ENCODE data around the gene TMEM138. TPM values are rescaled to one million over a fixed set of nuclear protein-coding genes. Genes with fewer than 3 reads are reported as not detected.

TMEM138 gene
- total and polyA plus RNA-seq, 4 donors, result 24.6 to 64.4 (median 49.6) TPM

DNA sequence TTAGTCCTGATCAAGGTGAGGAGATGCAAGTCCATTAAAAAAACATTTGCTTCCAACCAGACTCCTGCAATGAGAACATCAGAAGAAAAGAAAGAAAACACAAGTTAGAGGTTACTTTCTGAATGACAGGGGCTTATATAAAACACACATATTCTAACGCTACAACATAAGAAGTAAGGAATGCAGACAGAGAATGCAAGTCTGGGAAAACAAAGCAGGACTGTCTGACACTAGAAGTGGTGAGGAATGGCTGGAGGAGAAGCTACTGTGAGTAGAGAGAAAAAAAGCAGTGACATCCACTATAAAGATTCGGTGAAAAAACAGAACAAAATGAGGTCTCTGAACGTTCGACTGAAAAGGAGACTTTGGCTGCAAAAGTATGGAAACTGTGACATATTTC, 42.5 kb downstream of the TMEM138 start:
- Histone ChIP-seq H3K9ac (ENCODE audit: insufficient read depth in 1 of 2, low read length in 2 of 2) (no peak overlapping the region), H3K27me3 (ENCODE audit: control insufficient read depth in 3 of 3, insufficient read depth in 3 of 3, low read length in 2 of 3) (no peaks in the 10 kb centered on the region), H3K4me3 (no peak overlapping the region), H3K27ac (ENCODE audit: low read depth in 1 of 2, low read length in 1 of 2) (no peak overlapping the region), H3K9me3 (ENCODE audit: control insufficient read depth in 4 of 4, insufficient read depth in 3 of 4, low read length in 3 of 4) (no peaks in the 10 kb centered on the region), H3K4me1 (ENCODE audit: control insufficient read depth in 5 of 5, insufficient read depth in 5 of 5, low read length in 5 of 5) (no peaks in the 10 kb centered on the region), H3K36me3 (ENCODE audit: control insufficient read depth in 4 of 4, insufficient read depth in 4 of 4, low read length in 4 of 4) (peaks cover 24 to 57% (median 42%) of the 10 kb centered on the region in 4 donors)
- DNase-seq (no peak), ATAC-seq (ENCODE audit: insufficient read depth, low FRiP score) (no peak)
- TF ChIP-seq, protein P1, sequence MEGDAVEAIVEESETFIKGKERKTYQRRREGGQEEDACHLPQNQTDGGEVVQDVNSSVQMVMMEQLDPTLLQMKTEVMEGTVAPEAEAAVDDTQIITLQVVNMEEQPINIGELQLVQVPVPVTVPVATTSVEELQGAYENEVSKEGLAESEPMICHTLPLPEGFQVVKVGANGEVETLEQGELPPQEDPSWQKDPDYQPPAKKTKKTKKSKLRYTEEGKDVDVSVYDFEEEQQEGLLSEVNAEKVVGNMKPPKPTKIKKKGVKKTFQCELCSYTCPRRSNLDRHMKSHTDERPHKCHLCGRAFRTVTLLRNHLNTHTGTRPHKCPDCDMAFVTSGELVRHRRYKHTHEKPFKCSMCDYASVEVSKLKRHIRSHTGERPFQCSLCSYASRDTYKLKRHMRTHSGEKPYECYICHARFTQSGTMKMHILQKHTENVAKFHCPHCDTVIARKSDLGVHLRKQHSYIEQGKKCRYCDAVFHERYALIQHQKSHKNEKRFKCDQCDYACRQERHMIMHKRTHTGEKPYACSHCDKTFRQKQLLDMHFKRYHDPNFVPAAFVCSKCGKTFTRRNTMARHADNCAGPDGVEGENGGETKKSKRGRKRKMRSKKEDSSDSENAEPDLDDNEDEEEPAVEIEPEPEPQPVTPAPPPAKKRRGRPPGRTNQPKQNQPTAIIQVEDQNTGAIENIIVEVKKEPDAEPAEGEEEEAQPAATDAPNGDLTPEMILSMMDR (IDR thresholded peaks at IDR 0.05; ENCODE audit: control extremely low read depth, extremely low read depth), result no peak
- 90 to 91% methylated on average over 4 of the region's 4 CpGs for WGBS, 2 donors

DNA sequence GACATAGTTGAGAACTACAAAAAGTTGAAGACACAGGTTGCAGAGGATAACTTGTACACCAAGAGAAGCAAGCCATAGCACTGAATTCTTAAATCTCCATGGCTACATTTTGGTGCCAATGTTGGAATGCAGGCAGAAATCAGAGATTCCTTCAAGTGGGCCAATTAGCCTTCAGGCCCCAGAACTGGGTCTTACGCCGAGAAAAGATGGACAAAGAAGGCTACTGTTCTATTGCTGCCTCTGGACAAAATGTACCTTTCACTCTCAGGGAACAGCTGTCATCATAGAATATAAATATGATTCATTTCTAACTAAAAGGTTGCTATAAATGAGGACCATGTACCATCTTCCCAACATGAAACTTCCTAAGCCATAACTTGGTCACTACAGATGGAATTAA, 43.9 kb downstream of the TMEM138 start:
- Histone ChIP-seq H3K36me3 (ENCODE audit: control insufficient read depth in 4 of 4, insufficient read depth in 4 of 4, low read length in 4 of 4) (peaks cover 27 to 59% (median 50%) of the 10 kb centered on the region in 4 donors), H3K9me3 (ENCODE audit: control insufficient read depth in 4 of 4, insufficient read depth in 3 of 4, low read length in 3 of 4) (no peaks in the 10 kb centered on the region), H3K4me1 (ENCODE audit: control insufficient read depth in 5 of 5, insufficient read depth in 5 of 5, low read length in 5 of 5) (no peaks in the 10 kb centered on the region), H3K4me3 (no peak overlapping the region), H3K9ac (ENCODE audit: insufficient read depth in 1 of 2, low read length in 2 of 2) (no peak overlapping the region), H3K27me3 (ENCODE audit: control insufficient read depth in 3 of 3, insufficient read depth in 3 of 3, low read length in 2 of 3) (no peaks in the 10 kb centered on the region), H3K27ac (ENCODE audit: low read depth in 1 of 2, low read length in 1 of 2) (no peak overlapping the region)
- TF ChIP-seq, protein P1 (IDR thresholded peaks at IDR 0.05; ENCODE audit: control extremely low read depth, extremely low read depth), result no peak
- WGBS, 2 donors, result 98 to 100% methylated on average over 2 of the region's 2 CpGs
- DNase-seq, result no peak
- no peak for ATAC-seq (ENCODE audit: insufficient read depth, low FRiP score)

DNA sequence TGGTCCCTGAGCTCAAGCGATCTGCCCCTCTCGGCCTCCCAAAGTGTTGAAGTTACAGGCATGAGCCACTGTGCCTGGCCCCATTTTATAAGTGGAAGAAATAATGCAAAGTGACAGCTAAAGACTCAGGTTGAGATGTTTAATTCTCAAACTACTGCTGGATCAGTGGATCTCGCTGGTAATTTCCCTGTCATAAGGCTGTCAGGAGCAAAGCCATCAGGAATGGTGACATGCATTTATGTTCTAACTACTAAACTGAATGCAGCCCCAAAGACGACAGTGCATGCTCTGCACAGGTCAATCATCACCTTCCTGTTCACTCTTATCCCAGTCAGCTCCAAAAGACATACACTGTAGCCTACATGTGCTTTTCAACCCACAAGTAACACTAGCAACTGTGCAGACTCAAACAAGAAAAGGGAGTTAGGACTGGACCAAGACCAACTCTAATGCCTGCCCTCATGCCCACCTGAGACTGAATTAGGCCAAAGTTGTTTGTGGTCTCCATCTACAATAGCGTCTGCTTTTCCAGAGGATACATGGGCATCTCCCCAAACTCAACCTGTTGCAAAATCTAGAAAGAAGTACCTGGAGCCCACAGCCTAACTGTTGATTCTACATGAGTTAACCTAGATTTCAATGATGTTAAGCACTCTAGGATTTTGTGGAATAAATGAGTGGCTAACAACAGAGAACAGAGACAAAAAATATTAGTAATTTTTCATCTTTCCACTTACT, 45.0 kb downstream of the TMEM138 start:
- Histone ChIP-seq H3K9ac (ENCODE audit: insufficient read depth in 1 of 2, low read length in 2 of 2) (no peak overlapping the region), H3K9me3 (ENCODE audit: control insufficient read depth in 4 of 4, insufficient read depth in 3 of 4, low read length in 3 of 4) (no peaks in the 10 kb centered on the region), H3K4me1 (ENCODE audit: control insufficient read depth in 5 of 5, insufficient read depth in 5 of 5, low read length in 5 of 5) (no peaks in the 10 kb centered on the region), H3K27me3 (ENCODE audit: control insufficient read depth in 3 of 3, insufficient read depth in 3 of 3, low read length in 2 of 3) (no peaks in the 10 kb centered on the region), H3K36me3 (ENCODE audit: control insufficient read depth in 4 of 4, insufficient read depth in 4 of 4, low read length in 4 of 4) (peaks cover 37 to 65% (median 56%) of the 10 kb centered on the region in 4 donors), H3K27ac (ENCODE audit: low read depth in 1 of 2, low read length in 1 of 2) (no peak overlapping the region), H3K4me3 (no peak overlapping the region)
- TF ChIP-seq, protein P1 (IDR thresholded peaks at IDR 0.05; ENCODE audit: control extremely low read depth, extremely low read depth), result no peak
- no peak for DNase-seq
- ATAC-seq (ENCODE audit: insufficient read depth, low FRiP score), result no peak
- 95 to 96% methylated on average over 5 of the region's 5 CpGs for WGBS, 2 donors
